GM12874 (cell line): ENCODE results near the gene SULT1C2.

Experiments used
- CTCF ChIP-seq: IDR thresholded peaks from 2 replicates; pipeline ENCODE4 v1.5.1; 2011; ENCODE audit warnings: low read depth, mild to moderate bottlenecking, control low read depth, low read length, moderate library complexity; ENCODE audit not compliant: insufficient read depth

SULT1C2 gene

GRCh38 chr2:108293850-108294249, 5.2 kb downstream of the SULT1C2 start:
- TF ChIP-seq CTCF, result no peak

GRCh38 chr2:108297436-108298141, 8.9 kb downstream of the SULT1C2 start:
- TF ChIP-seq CTCF, result no peak

GRCh38 chr2:108301558-108301957, 12.9 kb downstream of the SULT1C2 start:
- no peak for TF ChIP-seq CTCF

GRCh38 chr2:108304975-108305374, 16.3 kb downstream of the SULT1C2 start:
- no peak for TF ChIP-seq CTCF

- no peak for TF ChIP-seq CTCF
Measured at GRCh38 chr2:108305901-108306300, 17.2 kb downstream of the SULT1C2 start.

- no peak for TF ChIP-seq CTCF
Measured at GRCh38 chr2:108309903-108310302, 21.2 kb downstream of the SULT1C2 start.

- no peak for TF ChIP-seq CTCF
Measured at GRCh38 chr2:108314586-108315296, 26.0 kb downstream of the SULT1C2 start.
